HG03378 (cell line): ENCODE results near the gene AKT1S1.

Source experiments
- ATAC-seq: cut with Tn5 transposase; IDR thresholded peaks from one replicate; pipeline ENCODE4 v1.9.1; 2021; ENCODE audit warnings: mild to moderate bottlenecking, moderate library complexity; ENCODE audit not compliant: unreplicated experiment

The AKT1S1 gene

DNA sequence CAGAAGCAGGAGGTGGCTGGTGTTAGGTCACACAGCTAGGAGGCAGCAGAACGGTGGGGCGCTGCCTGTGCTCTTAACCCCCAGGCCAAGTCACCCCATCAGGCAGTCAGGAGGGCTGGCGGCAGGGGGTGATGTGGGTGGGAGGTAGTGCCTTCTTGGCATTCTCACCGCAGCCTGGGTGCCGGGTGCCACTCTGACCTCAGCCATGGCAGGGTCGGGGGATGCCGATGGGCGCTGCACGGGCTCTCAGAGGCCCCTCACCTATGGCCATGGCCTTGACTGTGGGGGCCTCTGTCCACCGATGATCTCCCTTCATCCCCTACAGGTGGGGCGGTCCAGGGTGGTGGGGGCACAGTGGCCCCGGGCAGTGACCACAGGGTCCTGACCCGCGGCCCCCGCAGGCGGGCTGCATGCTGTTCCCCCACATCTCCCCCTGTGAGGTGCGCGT lies 20.6 kb downstream of the AKT1S1 start:
- ATAC-seq: no peak

DNA sequence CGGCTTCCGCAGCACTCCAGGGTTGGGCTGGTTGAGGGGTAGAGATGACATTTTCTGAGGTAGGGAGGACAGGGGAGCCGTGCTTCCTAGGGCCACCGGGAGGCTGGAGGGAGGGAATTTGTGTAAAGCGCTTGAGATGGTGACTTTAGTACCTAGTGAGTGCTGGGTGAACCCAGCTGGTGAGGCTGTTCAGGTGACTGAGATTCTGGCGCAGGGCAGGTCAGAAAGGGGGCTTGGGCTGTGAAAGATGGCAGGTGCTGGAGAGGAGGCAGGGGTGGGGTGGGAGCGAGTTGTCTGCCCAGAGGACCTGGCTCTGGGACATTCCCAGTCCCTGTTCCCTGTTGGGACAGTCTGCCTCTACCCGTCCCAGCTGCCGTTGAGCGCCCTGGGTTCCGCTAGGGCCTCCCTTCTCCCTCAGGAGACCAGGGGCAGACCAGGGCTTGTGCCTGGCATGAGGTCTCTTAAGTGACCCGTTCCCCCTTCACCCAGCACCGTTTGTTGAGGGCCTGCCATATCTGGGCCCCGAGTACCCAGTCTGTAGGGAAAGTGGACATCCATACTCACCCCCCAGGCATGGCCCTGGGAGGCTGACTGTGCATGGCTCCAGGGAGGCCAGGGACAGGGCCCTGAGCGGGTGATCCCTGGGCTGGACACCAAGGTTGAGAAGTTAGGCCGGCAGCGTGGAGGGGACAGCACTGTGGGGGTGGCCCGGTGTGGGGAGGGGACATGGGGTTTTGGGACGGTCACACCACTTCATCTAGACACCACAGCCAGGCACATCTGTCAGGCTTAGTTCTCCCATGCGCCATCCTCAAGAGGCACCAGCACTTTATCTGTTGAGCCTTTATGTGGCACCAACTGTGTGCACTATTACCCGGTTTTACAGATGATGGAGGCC lies 21.2 kb downstream of the AKT1S1 start:
- ATAC-seq: no peak

DNA sequence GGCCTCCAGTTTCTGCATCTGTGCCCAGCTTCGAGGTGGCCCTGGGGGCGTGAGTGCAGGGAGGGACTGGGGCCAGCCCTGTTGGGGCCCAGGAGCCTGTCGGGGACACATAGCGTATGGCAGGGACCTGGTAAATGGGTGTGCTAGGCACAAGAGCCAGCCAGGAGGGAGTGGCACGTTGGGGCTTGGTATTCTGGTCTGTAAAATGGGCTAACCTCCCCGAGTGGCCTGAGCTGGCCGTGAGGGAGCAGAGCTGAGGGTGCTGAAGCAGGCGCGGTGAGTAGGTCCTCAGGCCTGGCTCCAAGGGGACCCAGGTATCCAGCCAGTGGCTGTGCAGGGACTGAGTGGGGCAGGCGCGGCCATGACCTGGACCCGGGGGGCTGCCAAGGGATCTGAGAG lies 21.9 kb downstream of the AKT1S1 start:
- ATAC-seq: no peak

DNA sequence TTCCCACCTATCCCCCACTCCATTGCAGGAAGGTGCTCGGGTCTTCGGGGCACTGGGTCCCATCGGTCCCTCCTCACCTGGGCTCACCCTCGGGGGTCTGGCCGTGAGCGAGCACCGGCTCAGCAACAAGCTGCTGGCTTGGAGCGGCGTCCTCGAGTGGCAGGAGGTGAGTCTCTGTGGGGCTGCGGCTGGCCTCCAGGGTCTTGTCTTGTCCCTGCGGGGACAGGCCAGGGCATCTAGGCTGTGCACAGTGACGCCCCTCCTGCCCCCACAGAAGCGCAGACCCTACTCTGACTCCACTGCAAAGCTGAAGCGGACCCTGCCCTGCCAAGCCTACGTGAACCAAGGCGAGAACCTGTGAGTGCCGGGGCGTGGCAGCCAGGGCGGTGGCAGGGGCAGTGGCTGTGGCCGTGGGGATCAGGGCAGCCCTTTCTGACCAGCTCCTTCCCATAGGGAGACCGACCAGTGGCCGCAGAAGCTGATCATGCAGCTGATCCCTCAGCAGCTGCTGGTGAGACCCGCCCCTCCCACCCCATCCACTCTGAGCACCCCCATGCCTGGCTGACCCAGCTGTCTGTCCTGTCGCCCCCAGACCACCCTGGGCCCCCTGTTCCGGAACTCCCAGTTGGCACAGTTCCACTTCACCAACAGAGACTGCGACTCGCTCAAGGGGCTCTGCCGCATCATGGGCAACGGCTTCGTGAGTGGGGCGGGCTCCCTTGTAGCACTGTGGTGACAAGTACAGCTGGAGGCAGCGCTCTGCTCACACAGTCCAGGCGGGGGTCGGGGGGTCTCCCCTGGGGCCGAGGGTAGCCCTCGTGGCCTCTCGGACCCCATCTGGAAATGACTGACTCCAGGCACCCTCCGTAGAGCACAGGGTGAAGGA lies 22.5 kb downstream of the AKT1S1 start:
- ATAC-seq: no peak

DNA sequence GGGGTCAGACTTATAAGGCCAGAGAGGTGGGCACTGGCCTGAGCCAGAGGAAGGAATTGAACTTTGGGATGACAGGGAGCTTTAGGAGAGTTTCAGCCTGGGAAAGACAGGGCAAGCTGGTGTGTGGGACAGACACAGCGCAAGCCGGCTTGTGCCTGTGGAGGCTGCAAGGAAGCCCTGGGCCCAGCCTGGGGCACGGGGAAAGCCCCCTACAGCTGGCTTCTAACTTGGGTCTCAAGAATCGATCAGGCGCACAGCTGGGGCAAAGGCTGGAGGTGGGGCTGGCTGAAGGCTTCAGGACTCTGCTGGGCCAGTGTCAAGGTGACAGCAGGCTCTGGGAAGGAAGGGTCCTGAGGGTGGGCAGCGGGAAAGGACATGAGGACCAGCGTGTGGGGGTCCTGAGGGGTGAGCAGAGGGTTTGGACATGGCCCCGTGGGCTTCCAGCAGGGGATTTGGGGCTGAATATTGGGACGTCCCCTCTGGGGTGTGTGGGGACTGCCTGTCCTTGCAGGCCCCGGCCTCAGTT lies 23.2 kb downstream of the AKT1S1 start:
- no peak for ATAC-seq

DNA sequence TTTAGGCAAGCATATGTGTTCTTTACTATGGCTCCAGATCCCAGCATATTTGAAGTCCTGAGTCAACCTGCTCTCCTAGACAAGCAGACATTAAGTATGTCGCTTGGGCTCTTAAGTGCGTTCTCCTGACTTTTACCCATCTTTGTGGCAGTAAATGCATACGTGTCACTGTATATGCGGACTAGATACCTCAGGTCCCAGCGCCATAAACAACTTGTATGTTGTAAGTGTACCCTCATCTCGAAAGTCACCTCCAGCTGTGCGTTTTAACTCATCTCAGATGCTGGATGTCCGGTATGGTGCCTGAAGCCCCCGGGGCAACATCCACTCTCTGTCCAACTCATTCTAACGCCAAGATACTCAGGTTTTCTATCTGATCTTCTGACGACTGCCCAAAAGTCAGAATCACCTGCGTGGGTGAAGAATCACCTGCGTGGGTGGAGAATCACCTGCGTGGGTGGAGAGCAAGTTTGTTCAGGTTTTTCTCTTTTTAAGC lies 24.5 kb downstream of the AKT1S1 start:
- no peak for ATAC-seq

DNA sequence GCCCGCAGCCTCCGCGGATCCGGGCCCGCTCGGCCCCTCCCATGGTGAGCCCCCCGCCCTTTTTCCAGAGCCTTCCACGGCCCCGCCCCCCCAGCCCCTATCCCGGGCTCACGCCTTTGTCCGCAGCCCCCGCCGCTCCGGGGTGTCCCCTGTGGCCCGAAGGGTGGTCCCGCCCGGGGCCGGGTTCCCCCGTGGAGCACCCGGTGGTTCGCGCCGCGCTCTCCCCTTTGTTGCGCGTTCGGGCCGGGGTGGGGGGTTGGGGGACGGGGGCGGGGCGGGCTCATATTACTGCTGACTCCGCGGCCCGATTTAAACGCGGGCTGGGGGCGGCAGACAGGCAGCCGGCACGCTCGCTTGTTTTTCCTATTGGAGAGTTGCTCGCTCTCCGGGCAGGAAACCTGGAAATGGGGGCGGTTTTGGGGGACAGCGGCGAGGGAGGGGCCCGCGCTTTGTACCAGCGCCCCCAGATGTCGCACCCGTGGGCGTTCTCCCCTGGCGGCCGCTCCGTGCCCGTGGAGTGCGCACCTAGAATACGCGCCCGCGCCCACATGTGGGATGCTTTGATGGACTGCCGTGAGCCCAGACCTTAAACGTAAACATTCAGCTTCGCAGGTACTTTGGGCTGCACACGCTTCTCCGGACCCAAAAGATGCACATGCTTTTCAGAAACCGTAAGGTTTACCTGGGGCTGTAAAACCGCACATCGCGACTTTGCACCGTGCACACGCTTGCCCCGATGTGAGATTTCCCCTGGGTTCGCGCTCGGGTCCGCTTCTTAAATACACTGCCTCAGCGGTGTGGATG lies 25.5 kb downstream of the AKT1S1 start:
- no peak for ATAC-seq

DNA sequence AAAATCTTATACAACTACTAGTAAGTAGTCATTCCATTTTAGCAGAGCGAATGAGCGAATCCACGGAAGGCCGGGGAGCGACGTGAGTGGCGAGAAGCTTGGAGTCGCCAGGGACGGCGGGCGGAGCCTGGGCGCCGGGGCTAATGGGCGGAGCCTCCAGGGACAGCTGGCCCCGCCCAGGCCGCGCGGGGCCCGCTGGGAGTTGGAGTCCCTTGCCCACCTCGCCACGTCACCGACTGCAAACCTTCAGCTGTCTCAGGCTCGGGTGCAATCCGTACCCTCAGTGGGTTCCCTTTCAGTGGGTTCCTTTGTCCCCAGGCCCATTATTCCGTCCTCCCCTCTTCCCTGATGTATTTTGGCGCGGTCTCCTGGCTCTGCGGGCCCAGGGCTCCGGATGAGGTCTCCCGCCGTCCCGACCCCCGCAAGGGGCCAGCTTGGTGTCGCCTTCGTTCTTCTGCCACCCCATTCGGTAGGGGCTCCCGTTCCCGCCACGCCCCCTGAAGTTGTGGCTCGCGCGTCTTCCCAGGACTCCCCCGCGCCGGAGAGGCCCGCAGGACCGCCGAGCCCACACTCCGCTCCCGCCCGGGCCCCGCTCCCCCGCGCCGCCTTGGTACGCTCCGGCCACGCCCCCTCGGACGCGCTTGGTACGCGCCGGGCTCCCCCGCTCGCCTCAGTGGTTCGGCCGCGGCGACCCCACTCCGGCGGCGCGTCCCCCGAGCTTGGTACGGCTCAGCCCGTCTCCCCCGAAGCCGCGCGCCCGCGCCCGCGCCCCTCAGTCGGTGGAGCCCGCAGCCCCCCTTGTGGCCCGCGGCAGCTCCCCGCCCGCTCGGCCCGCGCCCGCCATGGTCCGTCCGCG lies 26.4 kb downstream of the AKT1S1 start, which contains the start of gene PTOV1:
Gene PTOV1, plus strand, starts transcription at position 673 of the 856 bp plus-strand sequence.
- peak; percentile 44 for ATAC-seq

DNA sequence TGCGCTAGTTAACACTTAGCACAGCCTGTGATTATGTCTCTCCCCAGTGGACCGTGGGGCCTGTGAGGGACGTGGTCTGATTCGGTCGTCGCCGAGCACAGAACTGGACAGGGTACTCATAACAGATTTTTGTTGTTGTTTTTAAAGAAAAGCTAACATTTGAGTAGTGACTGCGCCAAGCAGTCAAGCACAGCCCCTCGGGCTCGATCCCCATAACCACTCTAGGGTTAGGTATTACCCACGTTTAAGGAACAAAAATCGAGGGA lies 27.0 kb downstream of the AKT1S1 start:
- peak; percentile 21 for ATAC-seq

DNA sequence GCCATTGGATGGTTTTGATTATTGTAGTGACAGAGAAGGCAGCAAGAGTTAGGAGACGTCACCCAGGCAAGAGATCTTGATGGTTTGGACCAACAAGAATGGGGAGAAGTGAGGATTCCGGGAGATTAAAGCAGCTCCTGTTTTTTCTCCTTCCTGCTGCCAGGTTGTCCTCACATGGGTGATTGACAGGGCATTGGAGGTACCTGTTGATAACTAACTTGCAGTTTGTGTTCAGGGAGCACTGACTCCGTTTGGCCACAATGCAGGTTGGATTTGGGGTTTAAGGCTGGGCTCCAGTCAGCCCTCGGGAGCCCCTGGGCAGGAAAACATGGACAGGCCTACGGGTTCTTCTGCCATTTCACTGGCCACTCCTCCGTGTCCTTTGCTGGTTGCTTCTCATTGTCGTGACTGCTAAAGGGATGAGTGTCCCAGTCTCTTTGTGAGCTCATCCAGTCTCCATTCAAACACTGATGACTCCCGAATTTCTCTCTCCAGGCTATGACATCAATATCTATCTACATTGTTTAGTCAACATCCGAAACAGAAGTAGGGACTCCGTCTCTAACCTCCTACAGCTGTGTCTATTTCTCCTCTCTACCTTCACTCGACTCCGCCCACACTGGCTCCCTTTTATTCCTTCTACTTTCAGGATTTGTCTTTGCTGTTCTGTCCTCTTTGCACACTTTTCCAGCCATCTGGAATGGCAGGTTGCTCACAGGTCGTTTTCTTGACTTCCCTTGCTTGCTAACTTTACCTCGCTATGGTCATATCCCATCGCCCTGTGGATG lies 27.5 kb downstream of the AKT1S1 start:
- no peak for ATAC-seq

DNA sequence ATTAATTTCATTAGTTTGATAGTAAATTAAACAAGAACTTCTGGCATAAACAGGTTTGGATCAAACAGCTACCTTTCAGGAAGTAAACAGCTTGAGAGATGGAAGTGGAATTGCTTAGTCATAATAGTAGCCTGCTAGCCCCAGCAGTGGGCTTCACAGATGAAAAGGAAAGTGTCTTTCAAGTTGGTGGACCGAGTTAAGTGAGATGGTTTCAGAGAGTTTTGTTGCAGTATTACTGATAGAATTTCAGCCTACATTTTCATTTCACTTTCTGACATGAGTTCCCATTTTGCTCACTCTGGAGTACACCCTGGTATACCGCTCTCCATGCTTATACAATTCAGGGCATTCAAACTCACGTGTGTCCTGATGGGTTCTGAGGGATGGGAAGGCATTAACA lies 28.2 kb downstream of the AKT1S1 start:
- ATAC-seq: no peak

DNA sequence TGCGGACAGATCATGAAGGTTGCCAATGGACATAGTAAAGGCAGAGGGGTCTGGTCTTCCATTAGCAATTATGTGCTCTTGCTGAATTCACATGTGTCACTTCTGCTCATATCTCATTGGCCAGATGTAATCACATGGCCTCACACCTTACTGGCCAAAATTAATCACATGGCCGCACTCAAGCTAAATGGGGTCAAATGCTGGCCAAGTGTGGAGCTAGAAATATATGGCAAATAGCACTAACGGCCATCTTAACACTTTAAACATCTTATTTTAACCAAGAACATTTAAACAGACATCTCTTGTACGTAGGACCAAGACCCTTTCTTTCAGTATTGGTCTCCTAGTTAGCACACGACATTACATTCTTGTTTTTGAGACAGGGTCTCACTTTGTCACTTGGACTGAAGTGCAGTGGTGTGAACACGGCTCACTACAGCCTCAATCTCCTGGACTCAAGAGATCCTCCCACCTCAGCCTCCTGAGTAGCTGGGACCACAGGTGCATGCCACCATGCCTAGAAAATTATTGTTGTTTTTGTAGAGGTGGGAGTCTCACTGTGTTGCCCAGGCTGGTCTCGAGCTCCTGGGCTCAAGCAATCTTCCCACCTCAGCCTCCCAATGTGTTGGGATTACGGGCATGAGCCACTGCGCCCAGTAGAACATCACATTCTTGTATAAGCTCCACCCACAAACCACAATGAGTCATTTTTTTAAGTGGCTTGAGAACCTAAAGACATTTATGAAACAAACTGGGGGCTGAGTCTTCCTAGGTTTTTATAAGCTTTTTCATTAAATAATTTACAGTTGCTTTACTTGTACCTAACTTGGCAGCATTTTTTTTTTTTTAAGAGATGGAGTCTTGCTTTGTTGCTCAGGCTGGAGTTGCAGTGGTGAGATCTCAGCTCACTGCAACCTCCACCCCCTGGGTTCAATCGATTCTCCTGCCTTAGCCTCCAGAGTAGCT lies 29.1 kb downstream of the AKT1S1 start:
- ATAC-seq: no peak

DNA sequence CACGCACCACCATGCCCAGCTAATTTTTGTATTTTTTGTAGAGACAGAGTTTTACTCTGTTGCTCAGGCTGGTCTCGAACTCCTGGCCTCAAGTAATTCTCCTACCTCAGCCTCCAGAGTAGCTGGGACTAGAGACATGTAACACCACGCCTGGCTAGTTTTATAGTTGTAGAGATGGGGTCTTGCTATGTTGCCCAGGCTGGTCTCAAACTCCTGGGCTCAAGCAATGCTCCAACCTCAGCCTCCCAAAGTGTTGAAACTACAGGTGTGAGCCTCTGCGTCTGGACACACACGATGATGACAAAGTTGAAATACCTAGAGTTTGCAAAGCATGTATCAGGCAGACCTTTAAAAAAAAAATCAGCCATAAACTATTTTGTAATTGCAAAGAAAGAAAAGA lies 30.7 kb downstream of the AKT1S1 start:
- no peak for ATAC-seq

DNA sequence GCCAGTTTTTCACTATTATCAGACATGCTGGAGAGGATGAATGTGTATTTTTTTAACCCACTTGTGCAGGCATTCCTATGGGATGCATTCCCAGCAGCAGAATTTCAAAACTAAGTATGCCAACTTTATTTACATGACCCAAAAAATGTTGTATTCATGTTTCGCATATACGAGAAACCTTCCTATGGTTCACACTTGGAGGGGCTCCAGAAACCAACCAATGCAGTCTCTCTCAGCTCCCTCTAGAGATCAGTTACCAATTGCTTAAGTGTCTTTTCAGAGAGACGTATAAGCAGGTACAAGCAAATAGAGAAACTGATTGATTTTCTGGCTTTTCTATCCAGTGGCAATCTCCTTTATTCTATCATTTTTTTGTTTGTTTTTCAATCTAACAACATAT lies 31.7 kb downstream of the AKT1S1 start:
- ATAC-seq: no peak

DNA sequence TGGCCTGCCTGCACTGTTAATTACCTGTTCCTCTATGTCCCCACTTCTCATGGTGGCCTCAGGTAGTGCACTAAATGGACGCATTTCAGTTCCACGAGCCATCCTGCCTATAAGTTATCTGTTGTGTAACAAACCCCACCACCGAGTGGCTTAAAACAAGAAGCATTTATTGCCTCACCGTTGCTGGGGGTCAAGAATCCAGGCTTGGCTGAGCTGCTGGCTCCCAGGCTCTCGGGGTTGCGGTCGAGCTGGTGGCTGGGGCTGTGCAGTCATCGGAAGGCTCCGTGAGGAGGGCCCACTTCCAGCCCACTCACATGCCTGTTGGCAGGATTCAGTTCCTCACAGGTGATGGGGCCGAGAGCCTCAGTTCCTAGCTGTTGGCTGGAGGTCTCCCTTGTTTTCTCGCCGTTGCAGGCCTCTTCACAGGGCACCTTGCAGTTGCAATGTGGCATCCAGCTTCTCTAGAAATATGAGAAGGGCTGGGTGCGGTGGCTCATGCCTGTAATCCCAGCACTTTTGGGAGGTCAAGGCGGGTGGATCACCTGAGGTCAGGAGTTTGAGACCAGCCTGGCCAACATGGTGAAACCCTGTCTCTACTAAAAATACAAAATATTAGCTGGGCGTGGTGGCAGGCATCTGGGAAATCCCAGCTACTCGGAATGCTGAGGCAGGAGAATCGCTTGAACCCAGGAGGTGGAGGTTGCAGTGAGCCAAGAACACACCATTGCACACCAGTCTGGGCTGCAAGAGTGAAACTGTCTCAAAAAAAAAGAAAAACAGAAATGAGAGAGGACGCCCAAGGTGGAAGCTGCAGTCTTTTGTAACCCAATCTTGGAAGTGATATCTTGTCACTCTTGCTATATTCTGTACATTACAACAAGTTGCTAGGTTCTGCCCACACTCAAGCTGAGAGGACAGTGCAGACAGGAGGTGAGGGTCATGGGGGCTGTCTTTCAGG lies 32.7 kb downstream of the AKT1S1 start:
- no peak for ATAC-seq

DNA sequence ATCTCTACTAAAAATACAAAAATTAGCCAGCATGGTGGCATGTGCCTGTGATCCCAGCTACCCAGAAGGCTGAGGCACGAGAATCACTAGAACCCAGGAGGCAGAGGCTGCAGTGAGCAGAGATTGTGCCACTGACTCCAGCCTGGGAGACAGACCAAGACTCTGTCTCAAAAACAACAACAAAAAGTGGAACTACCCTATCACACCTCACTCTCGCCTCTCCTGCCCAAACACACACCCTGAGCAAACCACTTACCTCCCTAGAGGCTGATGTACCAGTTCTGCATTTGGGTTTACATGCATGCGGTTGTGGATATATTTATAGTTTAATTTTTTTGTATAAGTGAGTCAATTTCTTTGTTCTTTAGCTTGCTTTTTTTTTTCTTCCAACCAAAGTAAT lies 33.9 kb downstream of the AKT1S1 start:
- ATAC-seq: no peak

DNA sequence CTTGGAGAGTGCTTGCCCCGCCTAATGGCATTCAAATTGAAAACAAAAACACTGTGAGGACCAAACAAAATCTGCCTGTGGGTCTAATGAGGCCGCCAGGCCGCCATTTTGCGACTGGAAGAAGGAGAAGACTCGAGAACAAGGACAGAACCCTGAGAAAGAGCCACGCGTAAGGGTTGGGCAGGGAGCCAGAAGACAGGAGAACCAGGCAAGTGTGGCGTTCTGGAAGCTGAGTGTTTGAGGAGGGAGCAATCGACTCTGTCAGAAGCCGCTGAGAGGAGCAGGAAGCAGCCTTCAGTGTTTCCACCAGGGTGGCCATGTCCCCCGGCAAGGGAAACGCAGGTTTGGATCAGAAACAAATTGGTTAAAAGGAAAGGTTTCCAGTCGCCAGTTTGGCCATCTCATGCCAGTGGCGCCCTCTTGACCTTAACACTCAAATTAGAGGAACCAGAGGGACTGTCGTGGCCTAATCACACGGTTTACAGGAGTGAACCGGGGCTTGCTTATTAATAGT lies 36.4 kb downstream of the AKT1S1 start:
- ATAC-seq: no peak
